ENCODE measurements around the gene DARS1.

Gene DARS1

GRCh38 chr2:136020831-136021230, 35.4 kb upstream of the DARS1 start:
- Histone ChIP-seq H2BK120ac (ENCODE audit: insufficient read depth, low read length, poor library complexity) (no peak overlapping the region), H3K9ac (ENCODE audit: low read length) (no peak overlapping the region), H4K12ac (ENCODE audit: low read depth, low read length) (no peak overlapping the region), H2AK5ac (ENCODE audit: low read length) (no peak overlapping the region), H3K79me1 (ENCODE audit: low read length) (peaks cover 8% of the 10 kb centered on the region), H3K36me3 (ENCODE audit: control insufficient read depth in 1 of 2, insufficient read depth in 2 of 2, low read length in 2 of 2) (no peaks in the 10 kb centered on the region), H3K23ac (ENCODE audit: low read length) (no peak overlapping the region), H3K4me3 (ENCODE audit: low read depth, low read length) (no peak overlapping the region), H3K27me3 (ENCODE audit: insufficient read depth, low read length) (no peaks in the 10 kb centered on the region), H4K8ac (ENCODE audit: low read depth, low read length) (no peak overlapping the region), H3K9me3 (ENCODE audit: insufficient read depth, low read depth, low read length) (no peaks in the 10 kb centered on the region), H3K4me1 (ENCODE audit: control insufficient read depth in 1 of 2, insufficient read depth in 2 of 2, low read length in 2 of 2) (peaks cover 8% of the 10 kb centered on the region in 2 experiments), H2BK5ac (ENCODE audit: low read depth, low read length, poor library complexity) (no peak overlapping the region), H2AFZ (ENCODE audit: insufficient read depth, low read length, poor library complexity) (no peak overlapping the region), H3K14ac (ENCODE audit: low read length) (no peak overlapping the region), H3K4ac (ENCODE audit: low read depth, low read length) (no peak overlapping the region), H4K91ac (ENCODE audit: low read depth, low read length) (no peak overlapping the region), H2BK12ac (ENCODE audit: low read length) (no peak overlapping the region), H3K27ac (ENCODE audit: low read depth, low read length) (no peak overlapping the region), H3K18ac (ENCODE audit: low read length) (no peak overlapping the region), H3K4me2 (ENCODE audit: low read length) (no peak overlapping the region), H3K79me2 (ENCODE audit: control insufficient read depth, insufficient read depth, low read length, poor library complexity) (no peaks in the 10 kb centered on the region)
- no CpG with 5 or more reads among the region's 2 CpGs for WGBS (ENCODE audit: extremely low coverage, insufficient coverage, insufficient read length)
- no peak for DNase-seq

- Histone ChIP-seq H3K14ac (ENCODE audit: low read length) (no peak overlapping the region), H3K4me2 (ENCODE audit: low read length) (no peak overlapping the region), H3K18ac (ENCODE audit: low read length) (no peak overlapping the region), H2BK5ac (ENCODE audit: low read depth, low read length, poor library complexity) (no peak overlapping the region), H3K27ac (ENCODE audit: low read depth, low read length) (no peak overlapping the region), H4K12ac (ENCODE audit: low read depth, low read length) (no peak overlapping the region), H2AK5ac (ENCODE audit: low read length) (no peak overlapping the region), H3K36me3 (ENCODE audit: control insufficient read depth in 1 of 2, insufficient read depth in 2 of 2, low read length in 2 of 2) (no peaks in the 10 kb centered on the region), H3K23ac (ENCODE audit: low read length) (no peak overlapping the region), H3K79me1 (ENCODE audit: low read length) (peaks cover under 1% of the 10 kb centered on the region), H2AFZ (ENCODE audit: insufficient read depth, low read length, poor library complexity) (no peak overlapping the region), H3K4me1 (ENCODE audit: control insufficient read depth in 1 of 2, insufficient read depth in 2 of 2, low read length in 2 of 2) (no peaks in the 10 kb centered on the region), H3K4ac (ENCODE audit: low read depth, low read length) (no peak overlapping the region), H2BK120ac (ENCODE audit: insufficient read depth, low read length, poor library complexity) (no peak overlapping the region), H3K27me3 (ENCODE audit: insufficient read depth, low read length) (no peaks in the 10 kb centered on the region), H3K79me2 (ENCODE audit: control insufficient read depth, insufficient read depth, low read length, poor library complexity) (no peaks in the 10 kb centered on the region), H3K9me3 (ENCODE audit: insufficient read depth, low read depth, low read length) (no peaks in the 10 kb centered on the region), H4K91ac (ENCODE audit: low read depth, low read length) (no peak overlapping the region), H3K4me3 (ENCODE audit: low read depth, low read length) (no peak overlapping the region), H2BK12ac (ENCODE audit: low read length) (no peak overlapping the region), H3K9ac (ENCODE audit: low read length) (no peak overlapping the region), H4K8ac (ENCODE audit: low read depth, low read length) (no peak overlapping the region)
- no CpG with 5 or more reads among the region's 8 CpGs for WGBS (ENCODE audit: extremely low coverage, insufficient coverage, insufficient read length)
- no peak for DNase-seq
Observed at GRCh38 chr2:136019825-136020224, 34.4 kb upstream of the DARS1 start.

- Histone ChIP-seq H3K9me3 (ENCODE audit: insufficient read depth, low read depth, low read length) (no peaks in the 10 kb centered on the region), H4K91ac (ENCODE audit: low read depth, low read length) (no peak overlapping the region), H2BK120ac (ENCODE audit: insufficient read depth, low read length, poor library complexity) (no peak overlapping the region), H3K79me2 (ENCODE audit: control insufficient read depth, insufficient read depth, low read length, poor library complexity) (no peaks in the 10 kb centered on the region), H3K4me2 (ENCODE audit: low read length) (no peak overlapping the region), H3K4me1 (ENCODE audit: control insufficient read depth in 1 of 2, insufficient read depth in 2 of 2, low read length in 2 of 2) (no peaks in the 10 kb centered on the region), H3K36me3 (ENCODE audit: control insufficient read depth in 1 of 2, insufficient read depth in 2 of 2, low read length in 2 of 2) (no peaks in the 10 kb centered on the region), H2BK5ac (ENCODE audit: low read depth, low read length, poor library complexity) (no peak overlapping the region), H3K4ac (ENCODE audit: low read depth, low read length) (no peak overlapping the region), H3K14ac (ENCODE audit: low read length) (no peak overlapping the region), H4K8ac (ENCODE audit: low read depth, low read length) (no peak overlapping the region), H3K27me3 (ENCODE audit: insufficient read depth, low read length) (no peaks in the 10 kb centered on the region), H2AFZ (ENCODE audit: insufficient read depth, low read length, poor library complexity) (no peak overlapping the region), H3K18ac (ENCODE audit: low read length) (no peak overlapping the region), H2AK5ac (ENCODE audit: low read length) (no peak overlapping the region), H2BK12ac (ENCODE audit: low read length) (no peak overlapping the region), H3K23ac (ENCODE audit: low read length) (no peak overlapping the region), H3K9ac (ENCODE audit: low read length) (no peak overlapping the region), H4K12ac (ENCODE audit: low read depth, low read length) (no peak overlapping the region), H3K4me3 (ENCODE audit: low read depth, low read length) (no peak overlapping the region), H3K79me1 (ENCODE audit: low read length) (no peaks in the 10 kb centered on the region), H3K27ac (ENCODE audit: low read depth, low read length) (no peak overlapping the region)
- no peak for DNase-seq
- WGBS (ENCODE audit: extremely low coverage, insufficient coverage, insufficient read length): no CpG with 5 or more reads among the region's 5 CpGs
Observed at GRCh38 chr2:136019306-136019705, 33.9 kb upstream of the DARS1 start.

- no peak overlapping the region for H3K9ac ChIP-seq (ENCODE audit: low read length)
- H2AK5ac ChIP-seq (ENCODE audit: low read length): no peak overlapping the region
- H3K4me2 ChIP-seq (ENCODE audit: low read length): no peak overlapping the region
- no CpG with 5 or more reads among the region's 7 CpGs for WGBS (ENCODE audit: extremely low coverage, insufficient coverage, insufficient read length)
- no peak overlapping the region for H3K4me3 ChIP-seq (ENCODE audit: low read depth, low read length)
- H2AFZ ChIP-seq (ENCODE audit: insufficient read depth, low read length, poor library complexity): no peak overlapping the region
- DNase-seq: no peak
- H3K23ac ChIP-seq (ENCODE audit: low read length): no peak overlapping the region
- H3K9me3 ChIP-seq (ENCODE audit: insufficient read depth, low read depth, low read length): no peaks in the 10 kb centered on the region
- H3K18ac ChIP-seq (ENCODE audit: low read length): no peak overlapping the region
- H2BK120ac ChIP-seq (ENCODE audit: insufficient read depth, low read length, poor library complexity): no peak overlapping the region
- no peaks in the 10 kb centered on the region for H3K27me3 ChIP-seq (ENCODE audit: insufficient read depth, low read length)
- no peak overlapping the region for H4K8ac ChIP-seq (ENCODE audit: low read depth, low read length)
- H4K12ac ChIP-seq (ENCODE audit: low read depth, low read length): no peak overlapping the region
- no peaks in the 10 kb centered on the region for H3K79me1 ChIP-seq (ENCODE audit: low read length)
- no peak overlapping the region for H3K14ac ChIP-seq (ENCODE audit: low read length)
- no peaks in the 10 kb centered on the region for H3K4me1 ChIP-seq (ENCODE audit: control insufficient read depth in 1 of 2, insufficient read depth in 2 of 2, low read length in 2 of 2)
- H4K91ac ChIP-seq (ENCODE audit: low read depth, low read length): no peak overlapping the region
- H2BK12ac ChIP-seq (ENCODE audit: low read length): no peak overlapping the region
- no peak overlapping the region for H3K4ac ChIP-seq (ENCODE audit: low read depth, low read length)
- H2BK5ac ChIP-seq (ENCODE audit: low read depth, low read length, poor library complexity): no peak overlapping the region
- no peaks in the 10 kb centered on the region for H3K36me3 ChIP-seq (ENCODE audit: control insufficient read depth in 1 of 2, insufficient read depth in 2 of 2, low read length in 2 of 2)
- H3K79me2 ChIP-seq (ENCODE audit: control insufficient read depth, insufficient read depth, low read length, poor library complexity): no peaks in the 10 kb centered on the region
- H3K27ac ChIP-seq (ENCODE audit: low read depth, low read length): no peak overlapping the region
Observed at GRCh38 chr2:136017786-136018185, 32.4 kb upstream of the DARS1 start.
